ENCODE data around the gene RNF34.

The RNF34 gene

GRCh38 chr12:121390856-121391255 lies 9.1 kb upstream of the RNF34 start:
- no peak for DNase-seq (ENCODE audit: low spot score)

- DNase-seq (ENCODE audit: low spot score): no peak
These were observed 8.1 kb upstream of the RNF34 start for GRCh38 chr12:121391619-121392324.

DNA sequence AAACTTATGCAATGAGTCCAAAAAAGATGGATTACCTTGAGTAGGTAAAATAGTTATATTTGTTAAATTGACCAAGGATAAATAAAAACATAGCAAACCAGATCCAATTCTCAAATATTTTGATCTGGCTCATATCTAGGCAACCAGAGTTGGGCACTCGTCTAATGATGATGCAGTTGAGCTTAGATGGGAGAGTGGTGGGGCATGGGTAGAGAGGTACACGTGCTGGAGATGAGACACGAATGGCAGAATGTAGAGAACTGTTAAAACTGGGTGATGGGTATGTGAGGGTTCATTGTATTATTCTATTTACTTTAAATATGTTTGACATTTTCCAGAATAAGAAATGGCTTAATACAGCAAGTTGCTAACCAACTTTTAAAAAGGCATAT lies 7.6 kb upstream of the RNF34 start:
- DNase-seq (ENCODE audit: low spot score): no peak

GRCh38 chr12:121397521-121397920 lies 2.4 kb upstream of the RNF34 start:
- DNase-seq (ENCODE audit: low spot score): no peak

DNA sequence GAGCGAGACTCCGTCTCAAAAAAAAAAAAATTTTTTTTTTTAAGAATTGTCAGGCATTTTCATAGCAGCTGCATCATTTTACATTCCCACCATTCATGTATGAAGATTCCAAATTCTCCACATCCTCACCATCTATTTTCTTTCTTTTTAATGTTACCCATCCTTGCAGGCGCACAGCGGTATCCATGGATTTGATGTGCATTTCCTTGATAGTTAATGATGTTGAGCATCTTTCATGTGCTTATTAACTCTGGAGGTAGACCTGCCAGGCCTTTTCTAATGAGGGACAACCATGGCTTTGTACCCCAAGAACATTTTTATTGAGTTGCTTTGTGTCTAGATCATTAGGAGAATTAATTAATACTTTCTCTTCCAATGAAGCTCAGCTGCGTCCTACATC lies 1.6 kb upstream of the RNF34 start:
- no peak for DNase-seq (ENCODE audit: low spot score)

GRCh38 chr12:121400332-121401139 lies 618 bp downstream of the RNF34 start:
- peak; percentile 72 for DNase-seq (ENCODE audit: low spot score)

DNA sequence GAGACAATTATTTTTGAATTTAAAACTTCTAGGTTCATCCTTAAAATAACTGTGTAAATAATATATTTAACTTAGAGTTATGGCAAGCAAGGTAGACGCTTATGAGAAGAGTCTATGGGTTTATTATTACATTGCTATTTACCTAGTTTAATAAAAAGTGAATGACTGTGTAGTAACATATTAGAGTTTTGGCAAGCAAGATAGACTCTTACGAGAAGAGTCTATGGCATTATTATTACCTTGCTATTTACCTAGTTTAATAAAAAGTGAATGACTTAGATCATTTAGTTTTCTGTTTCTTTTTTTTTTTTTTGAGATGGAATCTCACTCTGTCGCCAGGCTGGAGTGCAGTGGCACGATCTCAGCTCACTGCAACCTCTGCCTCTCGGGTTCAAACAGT lies 3.8 kb downstream of the RNF34 start:
- DNase-seq (ENCODE audit: low spot score): no peak

DNA sequence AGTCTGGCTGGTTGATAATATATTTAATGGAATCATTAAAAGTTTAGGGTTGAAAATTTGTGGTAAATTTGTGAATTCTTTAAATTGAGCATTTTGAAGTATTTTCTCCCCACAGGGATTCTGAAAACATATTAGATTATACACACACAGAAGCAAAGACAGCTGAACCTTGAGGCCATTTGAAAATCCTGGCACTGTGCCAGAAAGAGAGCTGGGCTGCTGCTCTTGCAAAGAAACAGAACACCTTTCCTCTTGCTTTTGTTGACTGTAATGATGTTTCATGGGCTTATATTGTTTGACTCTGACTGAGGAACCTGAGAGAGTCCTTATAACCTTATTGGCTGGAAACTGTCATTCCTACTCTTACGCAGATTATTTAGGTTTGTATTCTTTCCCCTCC lies 4.8 kb downstream of the RNF34 start:
- no peak for DNase-seq (ENCODE audit: low spot score)

DNA sequence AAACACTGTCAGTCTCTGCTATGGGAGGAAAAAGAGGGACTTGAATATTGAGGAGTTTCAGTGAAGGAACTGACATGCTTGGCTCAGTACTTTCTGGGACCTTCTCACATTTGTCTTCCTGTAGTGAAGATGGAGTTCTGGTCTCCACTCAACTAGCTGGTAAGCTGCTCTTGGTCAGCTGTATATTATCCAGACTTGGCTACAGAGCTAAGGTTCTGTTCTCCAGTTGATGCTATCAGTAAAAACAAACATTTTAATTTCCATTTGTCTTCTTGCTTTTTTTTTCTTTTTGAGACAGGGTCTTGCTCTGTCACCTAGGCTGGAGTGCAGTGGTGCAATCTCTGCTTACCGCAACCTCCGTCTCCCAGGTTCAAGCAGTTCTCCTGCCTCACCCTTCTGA lies 5.3 kb downstream of the RNF34 start:
- no peak for DNase-seq (ENCODE audit: low spot score)

DNA sequence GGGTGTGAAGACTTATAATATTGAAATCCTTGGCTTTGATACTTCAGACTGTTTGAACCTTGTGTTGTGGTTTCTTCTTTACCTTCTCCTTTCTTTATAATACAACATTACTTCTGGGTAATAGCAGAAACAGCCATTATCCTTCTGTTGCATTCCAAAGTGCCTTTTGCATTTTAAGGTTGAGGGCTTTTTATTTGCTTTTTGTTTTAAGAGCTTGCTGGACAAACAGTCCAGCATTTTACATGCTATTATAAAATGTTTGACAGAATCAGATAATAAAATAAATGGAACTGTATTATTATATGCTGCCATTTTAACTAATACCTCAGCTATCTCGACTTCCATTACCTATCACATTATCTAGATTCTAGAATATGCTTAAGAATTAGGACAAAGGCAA lies 14.0 kb downstream of the RNF34 start:
- no peak for DNase-seq (ENCODE audit: low spot score)

- no peak for DNase-seq (ENCODE audit: low spot score)
These were observed 17.9 kb downstream of the RNF34 start for GRCh38 chr12:121417847-121418246.

- DNase-seq (ENCODE audit: low spot score): no peak
These were observed 20.2 kb downstream of the RNF34 start for GRCh38 chr12:121420109-121420508.

GRCh38 chr12:121423253-121423652 lies 23.3 kb downstream of the RNF34 start:
- no peak for DNase-seq (ENCODE audit: low spot score)

GRCh38 chr12:121423682-121424623 lies 24.0 kb downstream of the RNF34 start:
- no peak for DNase-seq (ENCODE audit: low spot score)

GRCh38 chr12:121424624-121424975 lies 24.7 kb downstream of the RNF34 start:
- no peak for DNase-seq (ENCODE audit: low spot score)

DNA sequence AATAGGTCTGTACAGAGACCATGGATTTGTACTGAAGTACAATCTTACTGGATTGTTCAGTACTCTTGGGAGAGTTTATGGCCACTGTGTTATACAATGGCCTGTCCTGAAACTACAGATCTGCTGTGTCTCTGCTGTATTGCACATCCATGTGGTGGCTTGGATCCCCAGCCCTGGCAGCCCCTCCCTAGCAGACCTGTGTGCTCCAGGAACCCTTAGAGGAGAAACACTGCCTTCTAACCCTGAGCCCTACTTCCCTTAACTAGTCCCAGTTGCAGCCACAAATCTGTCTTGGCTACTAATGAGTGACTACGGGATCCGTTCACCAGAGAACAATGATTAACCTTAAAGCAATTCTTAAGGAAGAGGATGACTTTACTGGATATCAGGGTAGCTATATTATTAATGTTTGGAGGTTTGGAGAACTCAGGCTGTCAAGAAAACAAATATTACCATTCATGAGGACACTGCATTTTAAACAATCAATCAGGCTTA lies 27.7 kb downstream of the RNF34 start:
- no peak for DNase-seq (ENCODE audit: low spot score)

GRCh38 chr12:121428883-121429282 lies 29.0 kb downstream of the RNF34 start:
- no peak for DNase-seq (ENCODE audit: low spot score)

DNA sequence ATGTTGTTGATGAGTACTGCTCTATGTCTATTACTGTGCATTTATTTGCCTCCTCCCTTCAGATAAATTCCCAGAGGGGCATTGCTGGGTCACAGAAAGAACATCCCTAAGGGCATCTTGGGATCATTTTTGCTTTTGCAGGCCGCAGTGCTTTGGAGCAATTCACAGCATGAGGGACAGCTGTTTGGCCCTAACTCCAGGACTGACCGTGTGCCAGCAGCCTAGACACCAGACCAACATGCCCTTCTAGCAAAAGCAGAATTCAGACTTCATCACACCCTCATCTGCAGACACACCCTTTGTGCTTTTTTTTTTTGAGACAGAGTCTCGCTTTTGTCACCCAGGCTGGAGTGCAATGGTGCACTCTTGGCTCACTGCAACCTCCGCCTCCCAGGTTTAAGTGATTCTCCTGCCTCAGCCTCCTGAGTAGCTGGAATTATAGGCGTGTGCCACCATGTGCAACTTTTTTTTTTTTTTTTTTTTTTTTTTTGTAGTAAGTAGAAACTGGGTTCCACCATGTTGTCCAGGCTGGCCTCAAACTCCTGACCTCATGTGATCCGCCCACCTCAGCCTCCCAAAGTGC lies 31.0 kb downstream of the RNF34 start:
- DNase-seq (ENCODE audit: low spot score): no peak

- DNase-seq (ENCODE audit: low spot score): no peak
These were observed 33.0 kb downstream of the RNF34 start for GRCh38 chr12:121432740-121433480.

DNA sequence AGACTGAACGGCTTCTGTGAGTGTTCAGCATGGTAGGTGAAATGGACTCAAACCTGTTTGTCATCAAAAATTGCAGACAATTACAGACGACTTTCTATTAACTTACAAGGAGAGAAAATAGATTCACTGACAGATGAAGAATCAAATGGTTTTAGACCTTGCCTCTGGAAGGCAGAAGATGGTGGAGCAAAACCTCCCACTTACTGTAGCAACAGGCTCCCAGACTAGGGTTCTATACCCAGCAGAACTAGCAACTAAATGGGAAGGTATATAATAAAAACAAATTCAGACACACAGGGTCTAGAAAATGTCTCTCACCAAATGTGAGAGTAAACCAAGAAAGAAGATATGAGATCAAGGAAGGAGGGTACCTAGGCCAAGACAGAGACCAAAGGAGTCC lies 36.8 kb downstream of the RNF34 start:
- no peak for DNase-seq (ENCODE audit: low spot score)

DNA sequence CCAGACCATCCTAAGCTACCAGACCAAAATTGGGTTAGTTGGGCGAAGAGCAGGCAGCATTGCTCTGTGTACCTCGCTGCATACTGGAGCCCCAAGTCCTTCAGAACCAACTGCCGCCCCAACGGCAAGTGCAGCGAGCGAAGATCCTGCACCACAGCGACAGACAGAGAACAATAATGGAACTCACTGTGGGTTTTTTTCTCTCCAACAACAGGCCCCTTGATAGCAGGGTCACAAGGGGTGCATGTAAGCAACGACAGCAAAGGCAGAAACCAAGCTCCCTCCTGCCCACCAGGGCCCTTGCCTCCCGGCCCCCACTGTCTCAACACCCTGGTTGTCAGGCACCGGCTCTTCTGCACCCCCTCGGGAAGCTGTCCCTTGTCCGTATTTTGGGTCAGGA lies 39.0 kb downstream of the RNF34 start:
- DNase-seq (ENCODE audit: low spot score): no peak

All from LoVo (cell line).